A549 (cell line): ENCODE results near the gene FRS2.

Experiments used
- RCOR1 ChIP-seq: fragments of 150-350 bp; IDR thresholded peaks from 2 replicates; pipeline ENCODE4 v1.6.1; 2014; ENCODE audit warnings: antibody characterized with exemption, low read length, low read depth
- TF ChIP-seq, protein P1 (sequence below): fragments of >200 bp; sonication (Bioruptor Twin); formaldehyde crosslinking; IDR thresholded peaks from 3 replicates; pipeline ENCODE4 v1.5.1; 2016

DNA sequence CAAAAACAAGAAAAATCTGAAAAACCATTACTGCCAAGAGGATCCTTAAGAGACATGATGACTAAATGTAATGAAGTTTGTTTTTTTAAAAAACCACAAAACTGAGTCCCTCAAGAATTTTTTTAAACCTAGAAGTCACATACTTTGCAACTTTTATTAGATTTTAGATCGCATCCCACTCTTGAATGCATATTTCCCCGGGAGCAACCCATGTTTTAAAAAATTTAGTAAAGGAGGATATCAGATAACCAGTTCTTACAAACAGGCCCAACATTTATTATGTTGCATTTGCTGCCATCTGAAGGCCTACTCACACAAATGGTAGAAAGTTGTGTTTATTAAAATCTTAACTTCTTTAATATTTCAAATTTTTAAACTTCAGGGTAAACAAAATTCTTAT is 70.8 kb downstream of the FRS2 start:
- TF ChIP-seq, protein P1, sequence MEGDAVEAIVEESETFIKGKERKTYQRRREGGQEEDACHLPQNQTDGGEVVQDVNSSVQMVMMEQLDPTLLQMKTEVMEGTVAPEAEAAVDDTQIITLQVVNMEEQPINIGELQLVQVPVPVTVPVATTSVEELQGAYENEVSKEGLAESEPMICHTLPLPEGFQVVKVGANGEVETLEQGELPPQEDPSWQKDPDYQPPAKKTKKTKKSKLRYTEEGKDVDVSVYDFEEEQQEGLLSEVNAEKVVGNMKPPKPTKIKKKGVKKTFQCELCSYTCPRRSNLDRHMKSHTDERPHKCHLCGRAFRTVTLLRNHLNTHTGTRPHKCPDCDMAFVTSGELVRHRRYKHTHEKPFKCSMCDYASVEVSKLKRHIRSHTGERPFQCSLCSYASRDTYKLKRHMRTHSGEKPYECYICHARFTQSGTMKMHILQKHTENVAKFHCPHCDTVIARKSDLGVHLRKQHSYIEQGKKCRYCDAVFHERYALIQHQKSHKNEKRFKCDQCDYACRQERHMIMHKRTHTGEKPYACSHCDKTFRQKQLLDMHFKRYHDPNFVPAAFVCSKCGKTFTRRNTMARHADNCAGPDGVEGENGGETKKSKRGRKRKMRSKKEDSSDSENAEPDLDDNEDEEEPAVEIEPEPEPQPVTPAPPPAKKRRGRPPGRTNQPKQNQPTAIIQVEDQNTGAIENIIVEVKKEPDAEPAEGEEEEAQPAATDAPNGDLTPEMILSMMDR, result no peak; the same call in 2 of the 3 replicates
- no peak for TF ChIP-seq RCOR1
